Subcutaneous adipose tissue (tissue), 4 donors: ENCODE measurements around the gene VWA7. TPM values are rescaled to one million over a fixed set of nuclear protein-coding genes. Genes with fewer than 3 reads are reported as not detected.

ENCODE experiments used
- CTCF ChIP-seq: fragments of 450-650 bp; IDR thresholded peaks from one replicate; pipeline ENCODE4 v1.5.1; 2016; ENCODE audit warnings: low read depth, mild to moderate bottlenecking, control low read depth, antibody characterized with exemption, moderate library complexity
- total RNA-seq, 4 donors: library from RNA; depleted of rRNA; stranded (reverse); fragments of >200 nt; gene quantifications; one replicate each; pipeline ENCODE4 v1.1.0, GENCODE V29; 2016

Gene VWA7
- total RNA-seq: not detected

- TF ChIP-seq CTCF: no peak
Observed at GRCh38 chr6:31776989-31777666, at the start of gene VWA7. VWA7 (minus strand) TSS chr6:31777328; CDS start chr6:31776779, 549 bp downstream.

- no peak for TF ChIP-seq CTCF
Observed at GRCh38 chr6:31826793-31827285, 49.7 kb upstream of the VWA7 start.

- TF ChIP-seq CTCF: no peak
Observed at GRCh38 chr6:31825553-31825952, 48.4 kb upstream of the VWA7 start.

GRCh38 chr6:31822036-31822821, 45.1 kb upstream of the VWA7 start:
- no peak for TF ChIP-seq CTCF

GRCh38 chr6:31821301-31822035, 44.3 kb upstream of the VWA7 start:
- no peak for TF ChIP-seq CTCF

GRCh38 chr6:31819871-31820299, 42.8 kb upstream of the VWA7 start:
- TF ChIP-seq CTCF: no peak
